Measurements from ENCODE around the gene DPYSL5. TPM values are rescaled to one million over a fixed set of nuclear protein-coding genes. Genes with fewer than 3 reads are reported as not detected.

DPYSL5 gene
- total RNA-seq, 1 donor from 2014 or later, result not detected

DNA sequence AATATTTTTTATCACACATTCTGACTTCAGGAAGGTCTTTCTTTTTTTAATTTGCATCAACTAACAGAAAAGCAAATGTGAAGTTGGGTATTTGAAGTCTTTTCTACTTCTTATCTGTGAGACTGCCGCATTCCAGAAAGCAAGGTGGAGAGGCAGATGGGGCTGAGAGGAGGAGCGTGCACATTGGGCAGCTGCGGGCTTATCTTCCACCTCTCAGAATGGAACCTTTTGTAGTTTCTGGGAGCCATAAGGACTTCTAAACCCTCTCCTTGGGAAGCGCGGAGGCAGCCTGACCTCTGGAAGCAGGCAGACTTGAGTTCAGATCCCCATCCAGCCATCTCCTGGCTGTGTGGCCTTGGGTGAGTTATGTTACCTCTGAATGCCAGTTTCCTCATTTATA is 126.4 kb downstream of the DPYSL5 start:
- intact Hi-C loops (cut with DNase I), result no loop called here
- H3K4me3 ChIP-seq, result no peak overlapping the region
- TF ChIP-seq CTCF (IDR thresholded peaks at IDR 0.05), result no peak
- no peaks in the 10 kb centered on the region for H3K27me3 ChIP-seq (ENCODE audit: low read depth)
- H3K4me1 ChIP-seq, result peaks cover 23% of the 10 kb centered on the region
- no peak overlapping the region for H3K27ac ChIP-seq
- DNase-seq (no peak), ATAC-seq (no peak)
- H3K36me3 ChIP-seq, result no peaks in the 10 kb centered on the region
- no peaks in the 10 kb centered on the region for H3K9me3 ChIP-seq

GRCh38 chr2:26975102-26975501 is 127.2 kb downstream of the DPYSL5 start:
- ATAC-seq (no peak), DNase-seq (no peak)
- Histone ChIP-seq H3K9me3 (no peaks in the 10 kb centered on the region), H3K27me3 (ENCODE audit: low read depth) (no peaks in the 10 kb centered on the region), H3K4me1 (peaks cover 18% of the 10 kb centered on the region), H3K27ac (no peak overlapping the region), H3K4me3 (no peak overlapping the region), H3K36me3 (no peaks in the 10 kb centered on the region)
- intact Hi-C loops (cut with DNase I), result no loop called here
- TF ChIP-seq CTCF (IDR thresholded peaks at IDR 0.05), result no peak

DNA sequence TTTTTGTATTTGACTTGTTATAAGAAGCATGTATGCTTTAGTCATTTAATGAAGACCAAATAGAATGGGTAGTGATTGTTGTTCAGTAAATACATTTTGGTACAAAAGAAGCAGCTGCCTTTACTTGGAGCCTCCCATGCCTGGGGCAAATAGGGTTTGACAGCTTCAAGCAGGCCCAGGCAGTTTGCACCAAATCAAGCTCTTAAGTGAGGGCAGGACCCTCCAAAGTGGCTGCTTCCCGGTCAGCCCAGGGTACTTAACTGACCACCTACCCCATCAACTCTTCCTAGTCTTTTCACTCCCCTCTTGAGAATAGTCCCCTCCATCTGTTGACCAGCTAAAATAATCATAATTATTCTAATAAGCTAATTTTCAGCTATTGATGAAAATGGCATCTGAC is 127.7 kb downstream of the DPYSL5 start:
- Histone ChIP-seq H3K9me3 (no peaks in the 10 kb centered on the region), H3K36me3 (no peaks in the 10 kb centered on the region), H3K4me3 (no peak overlapping the region), H3K27me3 (ENCODE audit: low read depth) (no peaks in the 10 kb centered on the region), H3K27ac (no peak overlapping the region), H3K4me1 (peaks cover 16% of the 10 kb centered on the region)
- intact Hi-C loops (cut with DNase I), result no loop called here
- ATAC-seq, result no peak
- TF ChIP-seq CTCF (IDR thresholded peaks at IDR 0.05), result no peak
- DNase-seq, result no peak

DNA sequence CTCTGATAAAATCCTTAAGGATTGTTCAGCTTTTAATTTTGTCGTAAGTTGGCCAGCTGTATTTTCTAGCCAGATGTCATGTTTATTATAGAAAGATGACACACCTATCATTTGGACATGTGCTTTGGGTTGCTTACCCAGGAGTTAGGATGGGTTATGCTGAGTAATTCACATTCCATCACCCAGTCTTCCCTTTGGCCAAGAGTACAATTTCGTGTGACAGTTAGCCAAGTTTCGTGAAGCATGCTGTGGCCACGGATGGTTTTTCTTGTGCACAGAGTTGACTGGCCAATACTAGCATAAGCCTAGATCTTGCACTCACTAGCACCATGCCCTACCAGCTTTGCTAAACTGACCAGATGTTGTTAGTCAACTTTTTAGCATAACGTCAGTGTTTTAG is 128.3 kb downstream of the DPYSL5 start:
- H3K27ac ChIP-seq, result no peak overlapping the region
- no peaks in the 10 kb centered on the region for H3K36me3 ChIP-seq
- ATAC-seq (no peak), DNase-seq (no peak)
- peaks cover 13% of the 10 kb centered on the region for H3K4me1 ChIP-seq
- H3K4me3 ChIP-seq, result no peak overlapping the region
- intact Hi-C loops (cut with DNase I), result no loop called here
- TF ChIP-seq CTCF (IDR thresholded peaks at IDR 0.05), result no peak
- no peaks in the 10 kb centered on the region for H3K27me3 ChIP-seq (ENCODE audit: low read depth)
- no peaks in the 10 kb centered on the region for H3K9me3 ChIP-seq

GRCh38 chr2:26977012-26977411 is 129.1 kb downstream of the DPYSL5 start:
- ATAC-seq (no peak), DNase-seq (no peak)
- Histone ChIP-seq H3K27me3 (ENCODE audit: low read depth) (no peaks in the 10 kb centered on the region), H3K27ac (no peak overlapping the region), H3K36me3 (no peaks in the 10 kb centered on the region), H3K4me1 (peaks cover 7% of the 10 kb centered on the region), H3K9me3 (no peaks in the 10 kb centered on the region), H3K4me3 (no peak overlapping the region)
- intact Hi-C loops (cut with DNase I), result no loop called here
- no peak for TF ChIP-seq CTCF (IDR thresholded peaks at IDR 0.05)

DNA sequence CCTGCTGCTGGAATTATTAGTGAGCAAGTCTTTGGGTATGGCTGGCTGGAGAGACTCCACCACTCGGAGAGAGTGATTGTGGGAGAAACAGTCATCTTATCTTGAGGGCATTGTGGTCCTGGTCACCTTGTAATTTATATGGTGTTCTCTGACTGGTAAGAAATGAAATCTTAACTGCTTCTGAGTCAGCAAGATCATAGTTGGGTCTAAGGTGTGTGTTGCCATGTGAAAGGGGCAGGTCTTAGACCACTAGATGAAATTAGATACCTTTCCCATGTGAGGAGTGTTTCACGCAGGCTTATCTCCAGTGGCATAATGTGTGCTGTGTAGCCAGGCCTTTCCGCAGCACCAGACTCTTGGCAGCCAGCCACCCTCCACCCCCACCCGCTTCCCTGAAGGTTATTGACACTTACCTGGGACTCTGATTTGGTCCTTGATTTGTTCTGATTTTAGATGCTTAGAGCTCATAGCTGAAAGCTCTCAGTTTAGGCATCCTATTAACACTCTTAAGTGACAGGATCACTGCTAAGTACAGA is 130.2 kb downstream of the DPYSL5 start:
- H3K27me3 ChIP-seq (ENCODE audit: low read depth), result no peaks in the 10 kb centered on the region
- H3K4me3 ChIP-seq, result no peak overlapping the region
- H3K9me3 ChIP-seq, result no peaks in the 10 kb centered on the region
- TF ChIP-seq CTCF (IDR thresholded peaks at IDR 0.05), result no peak
- no peak overlapping the region for H3K27ac ChIP-seq
- peaks cover 13% of the 10 kb centered on the region for H3K4me1 ChIP-seq
- no peaks in the 10 kb centered on the region for H3K36me3 ChIP-seq
- intact Hi-C loops (cut with DNase I), result no loop called here
- DNase-seq (peak; percentile 78), ATAC-seq (peak; percentile 57 to 70)
